A549 (cell line): Measurements from ENCODE around the gene LRP3.

Source experiments
- CHD2 ChIP-seq: fragments of 150-350 bp; IDR thresholded peaks from 2 replicates; pipeline ENCODE4 v1.6.1; 2014; ENCODE audit warnings: low read length; ENCODE audit not compliant: partially characterized antibody
- CTCF ChIP-seq: fragments of >200 bp; sonication (Bioruptor Twin); formaldehyde crosslinking; IDR thresholded peaks from 3 replicates; pipeline ENCODE4 v1.5.1; 2016
- EP300 ChIP-seq, 2 experiments: fragments of >200 bp; sonication (Bioruptor Twin); formaldehyde crosslinking; IDR thresholded peaks; 2 replicates in 1 of 2; 3 replicates in 1 of 2; pipeline ENCODE4 v1.6.1; 2016 to 2017
- KDM1A ChIP-seq: fragments of 200-600 bp; sonication (generic); IDR thresholded peaks from 2 replicates; pipeline ENCODE4 v1.6.1; 2016; ENCODE audit warnings: low read depth, mild to moderate bottlenecking
- MYC ChIP-seq: IDR thresholded peaks from 2 replicates; pipeline ENCODE4 v1.6.1; 2012; ENCODE audit warnings: mild to moderate bottlenecking, inconsistent platforms, low read length, improper control_type of control experiment, borderline replicate concordance
- POLR2A ChIP-seq: IDR thresholded peaks from 2 replicates; pipeline ENCODE4 v1.6.1; 2012; ENCODE audit warnings: mild to moderate bottlenecking, low read length
- REST ChIP-seq: fragments of 200-600 bp; sonication (generic); IDR thresholded peaks from 2 replicates; pipeline ENCODE4 v1.6.1; 2016; ENCODE audit warnings: antibody characterized with exemption, mild to moderate bottlenecking, moderate library complexity
- SREBF2 ChIP-seq: fragments of 450-650 bp; IDR thresholded peaks from 2 replicates; pipeline ENCODE4 v1.6.1; 2014; ENCODE audit warnings: mild to moderate bottlenecking, moderate library complexity

GRCh38 chr19:33207903-33208302, 13.8 kb downstream of the LRP3 start:
- no peak for TF ChIP-seq REST
- TF ChIP-seq SREBF2 = no peak
- TF ChIP-seq CTCF = no peak
- TF ChIP-seq CHD2 = no peak
- TF ChIP-seq MYC = no peak
- no peak for TF ChIP-seq POLR2A
- no peak for TF ChIP-seq EP300 (IDR thresholded peaks at IDR 0.05)
- no peak for TF ChIP-seq KDM1A
